Activated effector memory CD4-positive, alpha-beta T cell treated with anti-CD3 and anti-CD28 coated beads, Interleukin-2, amount 50 U/mL, for 16 hours (primary cell): ENCODE results near the gene POLH.
"Not testable (repeated sequence)": the region's sequence is repeated elsewhere in the genome, so short reads cannot be mapped to it uniquely, and the experiment has no call there.

Experiments
- DNase-seq: peaks from one replicate; pipeline ENCODE4 v3.0.0-alpha.2; 2020

Gene POLH

GRCh38 chr6:43608310-43608763 is 32.4 kb downstream of the POLH start:
- DNase-seq = peak; percentile 83

GRCh38 chr6:43608807-43609206 is 32.8 kb downstream of the POLH start:
- no peak for DNase-seq

GRCh38 chr6:43609402-43609801 is 33.4 kb downstream of the POLH start:
- DNase-seq = no peak

- no peak for DNase-seq
Measured at GRCh38 chr6:43610431-43610830, 34.4 kb downstream of the POLH start.

GRCh38 chr6:43613721-43614395 is 37.9 kb downstream of the POLH start:
- no peak for DNase-seq

GRCh38 chr6:43614396-43614730 is 38.4 kb downstream of the POLH start:
- DNase-seq = no peak

- DNase-seq = peak; percentile 14
Measured at GRCh38 chr6:43616725-43617472, 40.9 kb downstream of the POLH start.

GRCh38 chr6:43621078-43621835 is 45.3 kb downstream of the POLH start:
- no peak for DNase-seq

GRCh38 chr6:43621836-43622180 is 45.8 kb downstream of the POLH start:
- no peak for DNase-seq

- peak; percentile 50 for DNase-seq
Measured at GRCh38 chr6:43622541-43622940, 46.6 kb downstream of the POLH start.

GRCh38 chr6:43623880-43624785 is 48.1 kb downstream of the POLH start:
- DNase-seq = peak; percentile 52

GRCh38 chr6:43624786-43625288 is 48.9 kb downstream of the POLH start:
- DNase-seq = peak; percentile 58

- DNase-seq = peak; percentile 54
Measured at GRCh38 chr6:43625393-43625992, 49.5 kb downstream of the POLH start.

- DNase-seq = peak; percentile 58
Measured at GRCh38 chr6:43627008-43627825, 51.2 kb downstream of the POLH start.

GRCh38 chr6:43628393-43629103 is 52.6 kb downstream of the POLH start:
- peak; percentile 81 for DNase-seq

- peak; percentile 99 for DNase-seq
Measured at GRCh38 chr6:43629104-43629504, 53.1 kb downstream of the POLH start, which contains the start of gene GTPBP2. GTPBP2 (minus strand) TSS chr6:43629264; CDS start chr6:43629162, 102 bp downstream.

GRCh38 chr6:43629505-43630300 is 53.7 kb downstream of the POLH start:
- DNase-seq = peak; percentile 96

- DNase-seq = no peak
Measured at GRCh38 chr6:43630980-43631619, 55.1 kb downstream of the POLH start.

GRCh38 chr6:43633002-43633401 is 57.0 kb downstream of the POLH start:
- not testable (repeated sequence) for DNase-seq
